Sigmoid colon (tissue), 7 donors: ENCODE data around the gene KLHL29. TPM values are rescaled to one million over a fixed set of nuclear protein-coding genes. Genes with fewer than 3 reads are reported as not detected.

Experiments used
- DNase-seq: peaks from one replicate; pipeline ENCODE4 v3.0.0-alpha.2; 2019
- H3K27ac ChIP-seq, 4 donors: fragments of 200-600 bp; sonication (generic); one replicate each; pipeline ENCODE4 v1.5.1; 2016 to 2019; ENCODE audit warnings: mild to moderate bottlenecking in 1 of 4
- H3K27me3 ChIP-seq, 3 donors: fragments of 200-600 bp; sonication (generic); one replicate each; pipeline ENCODE4 v1.5.1; 2019; ENCODE audit warnings: mild to moderate bottlenecking in 1 of 3
- H3K36me3 ChIP-seq, 4 donors: fragments of 200-600 bp; sonication (generic); one replicate each; pipeline ENCODE4 v1.5.1; 2016 to 2019
- H3K4me1 ChIP-seq, 4 donors: fragments of 200-600 bp; sonication (generic); one replicate each; pipeline ENCODE4 v1.5.1; 2017 to 2019
- H3K4me3 ChIP-seq, 4 donors: fragments of 200-600 bp; sonication (generic); one replicate each; pipeline ENCODE4 v1.5.1; 2017 to 2019; ENCODE audit warnings: mild to moderate bottlenecking in 2 of 4, moderate library complexity in 1 of 4
- H3K9me3 ChIP-seq, 4 donors: fragments of 200-600 bp in 3 of 4; sonication (generic) in 3 of 4; one replicate each; pipeline versions ENCODE4 v1.5.1 to v1.6.1; 2013 to 2019
- EP300 ChIP-seq, 4 donors: sonication (generic); formaldehyde crosslinking; IDR thresholded peaks; one replicate each; pipeline ENCODE4 v1.6.1; 2017; ENCODE audit warnings: antibody characterized with exemption in 4 of 4
- POLR2A ChIP-seq, 2 donors: fragments of 450-650 bp; IDR thresholded peaks; one replicate each; pipeline ENCODE4 v1.6.1; 2016; ENCODE audit warnings: antibody characterized with exemption in 2 of 2, mild to moderate bottlenecking in 2 of 2, moderate library complexity in 2 of 2
- POLR2AphosphoS5 ChIP-seq, 4 donors: sonication (generic); formaldehyde crosslinking; IDR thresholded peaks; one replicate each; pipeline ENCODE4 v1.6.1; 2017; ENCODE audit warnings: antibody characterized with exemption in 4 of 4
- whole genome bisulfite sequencing, 2 donors: extraction: QIAGEN DNeasy Blood & Tissue Kit; methylation state at CpG; one replicate each; pipeline ENCODE4 v1.1.7; 2013; 5-methylcytosine and 5-hydroxymethylcytosine counted together
- intact Hi-C: fragments of 100-400 bp; cut with DNase I; formaldehyde crosslinking; loops from one replicate; pipeline ENCODE4 v1.15.1; 2023
- polyA plus RNA-seq, 3 donors: library from polyadenylated mRNA; stranded (reverse); fragments of 200-250 nt; gene quantifications; one replicate each; pipeline ENCODE4 v1.2.3, GENCODE V29; 2013
- total RNA-seq, 4 donors: library from RNA; depleted of rRNA; stranded (reverse); fragments of >200 nt; gene quantifications; one replicate each; pipeline ENCODE4 v1.1.0, GENCODE V29; 2016
- TF ChIP-seq, protein P1 (sequence below), 4 experiments: fragments of 450-650 bp in 3 of 4; fragments of 200-600 bp in 1 of 4; IDR thresholded peaks; one replicate each; pipeline ENCODE4 v1.5.1; 2016 to 2019; ENCODE audit warnings: antibody characterized with exemption in 4 of 4, mild to moderate bottlenecking in 3 of 4, moderate library complexity in 2 of 4
- donor health status: healthy with polysubstance abuse.
- donor health status: Bipolar disorder and iron deficiency.
- donor health status: healthy.

KLHL29 gene
- total and polyA plus RNA-seq, 7 donors, result 0.46 to 25.5 (median 6.3) TPM

DNA sequence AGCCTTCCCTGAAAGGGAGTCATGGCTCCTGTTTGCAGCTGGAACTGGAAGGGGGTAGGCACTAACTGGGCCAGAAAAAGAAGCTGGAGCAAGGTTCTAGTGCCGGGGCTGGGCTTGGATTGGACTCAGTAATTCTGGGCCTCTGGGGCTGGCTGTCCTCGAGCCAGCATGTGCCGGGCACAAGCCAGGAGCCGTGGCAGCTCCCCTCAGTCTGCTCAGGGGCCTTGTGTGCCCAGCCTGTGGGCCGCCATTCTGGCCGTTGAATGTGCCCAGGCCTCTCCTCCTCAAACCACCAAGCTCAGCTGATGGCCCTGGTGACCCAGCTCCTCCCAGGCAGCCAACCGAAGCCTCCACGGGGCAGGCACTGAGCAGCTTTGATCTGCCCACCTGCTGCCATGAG is 119.6 kb downstream of the KLHL29 start:
- H3K4me3 ChIP-seq, result no peak overlapping the region
- TF ChIP-seq POLR2A (IDR thresholded peaks at IDR 0.05) (no peak), EP300 (IDR thresholded peaks at IDR 0.05) (no peak)
- TF ChIP-seq, protein P1, sequence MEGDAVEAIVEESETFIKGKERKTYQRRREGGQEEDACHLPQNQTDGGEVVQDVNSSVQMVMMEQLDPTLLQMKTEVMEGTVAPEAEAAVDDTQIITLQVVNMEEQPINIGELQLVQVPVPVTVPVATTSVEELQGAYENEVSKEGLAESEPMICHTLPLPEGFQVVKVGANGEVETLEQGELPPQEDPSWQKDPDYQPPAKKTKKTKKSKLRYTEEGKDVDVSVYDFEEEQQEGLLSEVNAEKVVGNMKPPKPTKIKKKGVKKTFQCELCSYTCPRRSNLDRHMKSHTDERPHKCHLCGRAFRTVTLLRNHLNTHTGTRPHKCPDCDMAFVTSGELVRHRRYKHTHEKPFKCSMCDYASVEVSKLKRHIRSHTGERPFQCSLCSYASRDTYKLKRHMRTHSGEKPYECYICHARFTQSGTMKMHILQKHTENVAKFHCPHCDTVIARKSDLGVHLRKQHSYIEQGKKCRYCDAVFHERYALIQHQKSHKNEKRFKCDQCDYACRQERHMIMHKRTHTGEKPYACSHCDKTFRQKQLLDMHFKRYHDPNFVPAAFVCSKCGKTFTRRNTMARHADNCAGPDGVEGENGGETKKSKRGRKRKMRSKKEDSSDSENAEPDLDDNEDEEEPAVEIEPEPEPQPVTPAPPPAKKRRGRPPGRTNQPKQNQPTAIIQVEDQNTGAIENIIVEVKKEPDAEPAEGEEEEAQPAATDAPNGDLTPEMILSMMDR (IDR thresholded peaks at IDR 0.05), result no peak
- 87 to 91% methylated on average over 8 of the region's 8 CpGs for WGBS, 2 donors
- peaks cover 0 to 48% (median 32%) of the 10 kb centered on the region in 4 donors for H3K4me1 ChIP-seq
- H3K9me3 ChIP-seq, result no peaks in the 10 kb centered on the region
- H3K36me3 ChIP-seq, result no peaks in the 10 kb centered on the region
- peak overlapping the region in 2 of 4 donors; percentile 6 to 9 for H3K27ac ChIP-seq
- intact Hi-C loops, result no loop called here
- no peak for DNase-seq
- no peaks in the 10 kb centered on the region for H3K27me3 ChIP-seq

DNA sequence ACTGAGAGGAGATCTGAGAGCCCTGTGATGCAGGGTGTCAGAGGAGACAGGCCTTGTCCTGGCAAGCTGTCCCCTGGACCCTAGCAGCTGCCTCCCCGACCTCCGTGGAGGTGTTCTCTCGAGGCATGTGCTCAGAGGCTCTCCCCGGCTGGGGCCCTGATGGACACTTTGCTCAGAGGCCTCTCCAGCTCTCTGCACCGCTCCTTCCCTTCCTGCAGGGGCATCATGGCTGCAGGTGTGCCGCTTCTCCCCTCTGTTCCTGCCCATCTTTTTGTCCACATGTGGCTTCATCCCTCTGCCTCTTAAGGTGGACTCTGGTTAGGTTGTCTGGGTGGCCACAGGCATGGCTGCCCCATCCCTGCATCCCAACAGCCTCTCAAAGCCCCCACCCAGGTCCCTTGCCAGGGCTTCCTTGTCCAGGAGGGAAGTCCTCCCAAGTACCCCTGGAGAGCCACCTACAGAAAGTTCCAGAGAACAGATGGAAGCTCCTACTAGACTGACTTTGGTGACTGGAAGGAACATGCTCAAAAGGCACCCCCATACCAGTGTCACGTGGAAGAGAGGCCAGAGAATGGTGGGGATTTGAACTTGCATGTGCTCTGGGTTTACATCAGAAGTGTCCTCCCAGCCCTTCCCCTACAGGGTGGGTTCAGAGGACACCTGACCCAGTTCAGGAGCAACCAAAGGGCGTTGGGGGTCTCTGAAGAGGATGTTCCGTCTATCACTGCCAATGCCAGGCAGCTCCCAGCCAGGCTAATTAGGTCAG is 120.4 kb downstream of the KLHL29 start:
- no peak overlapping the region for H3K4me3 ChIP-seq
- 89 to 90% methylated on average over 9 of the region's 9 CpGs for WGBS, 2 donors
- no peaks in the 10 kb centered on the region for H3K9me3 ChIP-seq
- H3K36me3 ChIP-seq, result no peaks in the 10 kb centered on the region
- TF ChIP-seq POLR2A (IDR thresholded peaks at IDR 0.05), result no peak
- H3K27me3 ChIP-seq, result no peaks in the 10 kb centered on the region
- DNase-seq, result no peak
- intact Hi-C loops, result no loop called here
- H3K4me1 ChIP-seq, result peaks cover 0 to 48% (median 32%) of the 10 kb centered on the region in 4 donors
- H3K27ac ChIP-seq, result peak overlapping the region in 1 of 4 donors; percentile 9

GRCh38 chr2:23505984-23506380 is 121.0 kb downstream of the KLHL29 start:
- DNase-seq, result no peak
- Histone ChIP-seq H3K9me3 (no peaks in the 10 kb centered on the region), H3K4me3 (no peak overlapping the region), H3K4me1 (peaks cover 0 to 48% (median 32%) of the 10 kb centered on the region in 4 donors), H3K27ac (peak overlapping the region; percentile 9 to 57 (median 44)), H3K27me3 (no peaks in the 10 kb centered on the region), H3K36me3 (no peaks in the 10 kb centered on the region)
- 84 to 91% methylated on average over 10 of the region's 10 CpGs for WGBS, 2 donors
- TF ChIP-seq POLR2AphosphoS5 (IDR thresholded peaks at IDR 0.05) (peak in 2 of 4 donors; percentile 28), EP300 (IDR thresholded peaks at IDR 0.05) (no peak), POLR2A (IDR thresholded peaks at IDR 0.05) (no peak)
- TF ChIP-seq, protein P1 (IDR thresholded peaks at IDR 0.05), result no peak
- intact Hi-C loops, result no loop called here

GRCh38 chr2:23506531-23507266 is 121.7 kb downstream of the KLHL29 start:
- no peak for DNase-seq
- H3K4me3 ChIP-seq, result no peak overlapping the region
- H3K4me1 ChIP-seq, result peaks cover 0 to 47% (median 32%) of the 10 kb centered on the region in 4 donors
- H3K27ac ChIP-seq, result peak overlapping the region in 3 of 4 donors; percentile 41 to 57 (median 48)
- WGBS, 2 donors, result 58 to 74% methylated on average over 9 of the region's 9 CpGs
- no peaks in the 10 kb centered on the region for H3K27me3 ChIP-seq
- intact Hi-C loops, result no loop called here
- peak in 1 of 4 donors; percentile 13 for TF ChIP-seq POLR2AphosphoS5 (IDR thresholded peaks at IDR 0.05)
- no peak for TF ChIP-seq POLR2A (IDR thresholded peaks at IDR 0.05)
- TF ChIP-seq EP300 (IDR thresholded peaks at IDR 0.05), result no peak
- TF ChIP-seq, protein P1 (IDR thresholded peaks at IDR 0.05), result no peak
- H3K9me3 ChIP-seq, result no peaks in the 10 kb centered on the region
- H3K36me3 ChIP-seq, result no peaks in the 10 kb centered on the region
